AG09309 (cell line): ENCODE measurements around the gene FLT3.

Experiments
- DNase-seq: peaks from one replicate; pipeline ENCODE4 v3.0.0-alpha.2; 2010; ENCODE audit warnings: low read depth
- H3K4me3 ChIP-seq: 2 replicates; pipeline ENCODE4 v1.5.1; 2011; ENCODE audit warnings: mild to moderate bottlenecking, low read depth, low read length, moderate library complexity; ENCODE audit not compliant: control insufficient read depth
- TF ChIP-seq, protein P1 (sequence below): IDR thresholded peaks from 2 replicates; pipeline ENCODE4 v1.5.1; 2011; ENCODE audit warnings: mild to moderate bottlenecking, low read depth, low read length, inconsistent platforms; ENCODE audit not compliant: insufficient read depth, control insufficient read depth; ENCODE audit errors: missing control alignments

The FLT3 gene

GRCh38 chr13:27971236-27971645, 129.1 kb downstream of the FLT3 start:
- TF ChIP-seq, protein P1, sequence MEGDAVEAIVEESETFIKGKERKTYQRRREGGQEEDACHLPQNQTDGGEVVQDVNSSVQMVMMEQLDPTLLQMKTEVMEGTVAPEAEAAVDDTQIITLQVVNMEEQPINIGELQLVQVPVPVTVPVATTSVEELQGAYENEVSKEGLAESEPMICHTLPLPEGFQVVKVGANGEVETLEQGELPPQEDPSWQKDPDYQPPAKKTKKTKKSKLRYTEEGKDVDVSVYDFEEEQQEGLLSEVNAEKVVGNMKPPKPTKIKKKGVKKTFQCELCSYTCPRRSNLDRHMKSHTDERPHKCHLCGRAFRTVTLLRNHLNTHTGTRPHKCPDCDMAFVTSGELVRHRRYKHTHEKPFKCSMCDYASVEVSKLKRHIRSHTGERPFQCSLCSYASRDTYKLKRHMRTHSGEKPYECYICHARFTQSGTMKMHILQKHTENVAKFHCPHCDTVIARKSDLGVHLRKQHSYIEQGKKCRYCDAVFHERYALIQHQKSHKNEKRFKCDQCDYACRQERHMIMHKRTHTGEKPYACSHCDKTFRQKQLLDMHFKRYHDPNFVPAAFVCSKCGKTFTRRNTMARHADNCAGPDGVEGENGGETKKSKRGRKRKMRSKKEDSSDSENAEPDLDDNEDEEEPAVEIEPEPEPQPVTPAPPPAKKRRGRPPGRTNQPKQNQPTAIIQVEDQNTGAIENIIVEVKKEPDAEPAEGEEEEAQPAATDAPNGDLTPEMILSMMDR: no peak
- no peak overlapping the region for H3K4me3 ChIP-seq
- no peak for DNase-seq

- no peak overlapping the region for H3K4me3 ChIP-seq
- TF ChIP-seq, protein P1: no peak
- DNase-seq: no peak
These were observed 129.8 kb downstream of the FLT3 start for GRCh38 chr13:27970382-27971235.

DNA sequence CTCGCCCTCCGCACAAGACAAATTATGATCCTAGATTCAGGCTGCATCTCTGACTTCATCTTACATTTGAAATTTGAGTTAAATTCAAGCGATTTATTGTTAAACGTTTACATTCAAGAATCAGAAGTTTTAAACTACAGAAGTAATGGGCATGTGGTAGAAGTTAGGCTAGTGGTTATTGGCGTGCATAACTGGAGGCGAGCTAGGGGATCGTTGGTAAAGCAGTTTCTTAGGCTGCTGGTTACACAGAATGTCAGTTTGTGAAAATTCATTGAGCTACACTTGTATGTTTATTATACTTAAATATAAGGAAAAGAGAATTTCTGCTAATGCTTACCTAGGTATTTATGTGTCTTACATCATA, 130.5 kb downstream of the FLT3 start:
- TF ChIP-seq, protein P1: no peak
- H3K4me3 ChIP-seq: no peak overlapping the region
- no peak for DNase-seq

DNA sequence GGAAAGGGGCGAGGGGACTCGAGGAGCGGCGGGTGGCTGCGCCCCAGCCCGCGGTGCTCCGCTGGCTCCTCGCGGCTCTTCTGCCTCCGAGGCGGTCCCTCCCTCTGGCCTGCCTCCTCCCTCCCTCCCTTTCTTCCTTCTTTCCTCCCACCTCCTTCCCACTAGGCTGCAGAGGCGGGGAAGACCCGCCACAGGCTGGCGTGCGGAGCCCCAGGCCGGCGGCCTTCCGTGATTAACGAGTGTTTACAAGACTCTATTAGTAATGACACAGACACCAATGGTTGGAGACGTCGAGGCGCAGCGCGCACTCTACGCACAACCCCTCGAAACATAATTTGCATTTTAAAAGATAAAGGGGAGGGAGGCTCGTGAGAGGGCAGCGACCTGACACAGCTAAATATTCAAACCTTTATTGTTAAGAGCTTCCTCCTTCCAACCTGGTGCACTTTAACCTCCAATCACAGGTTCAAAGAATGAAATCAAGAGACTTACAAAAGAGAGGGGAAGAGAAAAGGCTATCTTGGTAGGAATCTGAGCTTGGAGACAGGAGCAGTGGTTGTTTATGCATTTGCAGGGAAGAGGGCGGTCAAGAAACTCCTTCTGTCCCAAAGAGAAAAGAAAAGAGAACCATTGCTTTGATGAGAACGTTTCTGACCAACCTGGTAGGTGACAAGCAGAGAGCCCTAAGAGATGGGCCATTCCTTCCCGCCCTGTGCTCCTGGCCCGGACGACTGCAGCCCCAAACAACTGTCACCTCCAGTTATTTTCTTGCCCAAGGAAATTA, 131.1 kb downstream of the FLT3 start, which contains the start of gene CDX2:
TSS of gene CDX2 (minus strand) at position 234 of the 784 bp plus-strand sequence. CDS start 309 bp downstream, outside the sequence.
- TF ChIP-seq, protein P1: no peak
- DNase-seq: no peak
- no peak within 1 kb of the TSS for H3K4me3 ChIP-seq

DNA sequence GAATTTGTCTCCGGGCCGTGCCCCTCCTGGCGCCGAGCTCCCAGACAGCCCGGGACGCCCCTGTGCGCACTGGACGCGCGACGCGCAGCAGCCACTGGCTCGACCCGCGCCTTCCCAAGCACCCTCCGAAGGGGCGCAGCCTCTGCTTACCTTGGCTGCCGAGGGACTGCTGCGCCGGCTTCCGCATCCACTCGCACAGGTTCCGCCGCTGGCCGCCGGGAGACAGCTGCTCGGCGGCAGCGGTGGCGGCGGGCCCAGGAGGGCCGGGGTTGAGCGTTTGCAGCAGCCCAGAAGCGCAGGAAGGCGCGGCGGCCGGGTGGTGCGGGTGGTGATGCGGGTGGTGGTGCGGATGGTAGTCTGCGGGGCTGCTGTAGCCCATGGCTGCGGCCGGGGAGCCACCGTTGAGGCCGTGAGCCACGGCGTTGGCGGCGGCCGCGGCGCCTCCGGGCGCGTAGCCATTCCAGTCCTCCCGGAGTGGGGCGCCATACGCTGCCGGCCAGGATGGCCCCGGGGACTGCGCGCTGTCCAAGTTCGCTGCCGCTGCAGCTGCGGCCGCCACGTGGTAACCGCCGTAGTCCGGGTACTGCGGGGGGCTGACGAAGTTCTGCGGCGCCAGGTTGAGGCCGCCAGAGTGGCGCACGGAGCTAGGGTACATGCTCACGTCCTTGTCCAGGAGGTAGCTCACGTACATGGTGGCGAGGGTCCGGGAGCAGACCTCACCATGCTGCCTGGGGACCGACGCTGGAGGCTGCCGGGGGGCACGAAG, 131.9 kb downstream of the FLT3 start:
- H3K4me3 ChIP-seq: no peak overlapping the region
- TF ChIP-seq, protein P1: no peak
- no peak for DNase-seq

GRCh38 chr13:27967736-27968315, 132.6 kb downstream of the FLT3 start:
- H3K4me3 ChIP-seq: no peak overlapping the region
- TF ChIP-seq, protein P1: no peak
- DNase-seq: no peak
